HG02571 (cell line): ENCODE measurements around the gene TES.
"Not testable (repeated sequence)": the region's sequence is repeated elsewhere in the genome, so short reads cannot be mapped to it uniquely, and the experiment has no call there.

ENCODE experiments used
- ATAC-seq: cut with Tn5 transposase; IDR thresholded peaks from one replicate; pipeline ENCODE4 v1.9.1; 2021; ENCODE audit warnings: mild to moderate bottlenecking, moderate library complexity; ENCODE audit not compliant: unreplicated experiment

The TES gene

DNA sequence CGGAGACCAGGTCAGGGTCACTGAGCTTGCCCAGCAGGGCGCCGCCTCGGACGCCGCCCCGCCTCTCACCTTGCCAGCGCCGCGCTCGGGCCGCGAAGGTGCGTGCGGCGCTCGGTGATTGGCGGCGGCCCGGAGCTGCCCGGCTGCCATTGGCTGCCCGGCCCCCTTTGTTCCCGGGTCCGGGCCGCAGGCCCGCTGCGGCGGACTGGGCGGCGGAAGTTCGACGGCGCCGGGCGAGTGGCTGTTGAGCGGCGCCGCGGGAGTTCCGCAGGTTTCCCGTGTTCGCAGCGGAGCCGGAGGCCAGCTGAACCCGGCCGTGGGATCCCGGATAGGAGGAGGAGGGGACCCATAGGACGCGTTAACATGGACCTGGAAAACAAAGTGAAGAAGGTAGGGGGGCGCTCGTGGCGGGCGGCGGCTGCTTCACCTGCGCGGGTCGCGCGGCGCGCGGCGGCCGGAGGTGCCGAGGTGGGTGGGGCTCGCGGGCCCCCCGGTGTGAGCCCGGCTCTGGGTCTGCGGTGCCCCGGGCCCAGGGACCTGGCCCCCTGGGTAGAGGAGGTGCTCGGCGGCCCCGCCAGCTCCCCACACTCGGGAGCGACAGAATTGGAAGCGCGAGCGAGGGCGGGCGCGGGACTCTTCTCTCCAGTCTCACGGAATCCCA is at the start of gene TES:
TES (plus strand) TSS at position 195 of the 661 bp plus-strand sequence; CDS start at position 364, 169 bp downstream.
- peak; percentile 89 for ATAC-seq

DNA sequence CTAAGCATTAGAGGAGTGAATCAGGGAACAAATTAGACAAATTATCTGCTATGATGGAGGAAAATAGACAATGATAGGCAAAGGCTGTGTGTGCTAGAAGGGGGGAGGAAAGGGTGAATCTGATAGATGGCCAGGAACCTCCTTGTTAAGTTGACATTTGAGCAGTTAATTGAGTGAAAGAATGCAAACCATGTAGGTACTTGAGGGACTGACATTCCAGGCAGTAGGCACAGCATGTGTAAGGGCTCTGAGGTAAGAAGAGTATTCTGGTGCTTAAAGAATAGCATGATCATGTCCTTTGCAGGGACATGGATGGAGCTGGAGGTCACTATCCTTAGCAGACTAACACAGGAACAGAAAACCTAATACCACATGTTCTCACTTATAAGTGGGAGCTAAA is 48.6 kb upstream of the TES start:
- no peak for ATAC-seq

DNA sequence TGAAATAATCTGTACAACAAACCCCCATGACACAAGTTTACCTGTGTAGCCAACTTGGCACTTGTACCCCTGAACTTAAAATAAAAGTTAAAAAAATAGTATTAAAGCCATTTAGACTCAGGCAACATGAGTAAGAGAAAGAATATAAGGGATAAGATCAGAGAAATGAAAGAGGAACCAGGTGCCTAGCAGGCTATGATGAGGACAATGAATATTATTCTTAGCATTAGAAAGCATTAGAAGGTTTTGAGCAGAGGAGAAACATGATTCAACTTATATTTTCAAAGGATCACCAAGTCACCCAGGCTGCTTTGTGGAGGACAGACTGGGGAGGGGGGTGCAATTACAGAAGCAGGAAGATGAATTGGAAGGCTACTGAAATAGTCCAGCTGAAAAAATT is 48.1 kb upstream of the TES start:
- ATAC-seq, result no peak

DNA sequence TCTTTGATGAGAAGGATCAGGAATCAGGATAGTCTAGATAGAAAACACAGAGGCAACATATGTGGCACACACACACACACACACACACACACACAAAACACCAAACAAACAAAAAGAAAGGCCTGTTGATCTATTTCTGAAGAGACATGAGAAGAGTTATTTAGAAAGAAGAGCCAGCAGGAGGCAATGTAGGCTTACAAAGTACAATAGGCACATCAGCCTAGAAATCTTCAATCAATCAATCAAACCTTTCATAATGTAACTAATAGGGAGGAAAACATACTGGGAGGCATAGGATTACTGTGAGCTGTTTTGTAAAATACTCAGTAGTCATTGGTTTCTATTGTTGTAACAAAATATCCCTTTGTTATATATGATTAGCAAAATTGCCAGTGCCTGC is 47.3 kb upstream of the TES start:
- no peak for ATAC-seq

DNA sequence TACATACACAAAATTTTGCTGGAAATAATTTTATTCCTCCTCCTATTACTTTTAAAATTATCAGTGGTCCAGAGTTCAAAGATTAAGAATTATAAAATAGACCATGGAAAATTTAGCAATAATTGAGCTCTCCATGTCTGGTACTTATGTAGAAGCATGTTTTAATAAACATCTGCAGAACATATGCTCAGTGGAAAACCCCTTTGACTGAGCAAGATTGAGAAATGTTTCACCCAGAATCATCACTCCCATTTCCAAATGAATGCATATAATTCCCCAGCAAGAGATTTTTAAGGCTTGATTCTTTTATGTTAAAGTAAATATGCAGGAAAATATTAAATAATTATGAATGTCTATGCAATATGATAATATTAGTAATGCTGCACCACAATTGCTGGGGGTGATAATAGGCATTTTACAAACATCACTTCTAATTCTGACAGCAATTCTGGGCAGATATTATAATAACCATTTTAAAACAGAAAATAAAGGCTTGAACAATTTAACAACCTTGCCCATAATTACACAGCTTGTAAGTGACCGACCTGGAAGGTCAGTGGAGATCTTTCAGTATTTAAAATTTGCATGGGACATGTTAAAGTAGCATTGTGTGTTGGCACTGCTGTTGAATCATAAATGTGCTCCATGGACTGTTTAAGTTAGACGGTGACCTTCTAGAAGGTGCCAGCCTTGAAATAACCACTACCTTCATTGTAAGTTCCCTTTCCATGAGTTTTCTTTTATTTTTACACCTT is 45.6 kb upstream of the TES start:
- ATAC-seq, result no peak

DNA sequence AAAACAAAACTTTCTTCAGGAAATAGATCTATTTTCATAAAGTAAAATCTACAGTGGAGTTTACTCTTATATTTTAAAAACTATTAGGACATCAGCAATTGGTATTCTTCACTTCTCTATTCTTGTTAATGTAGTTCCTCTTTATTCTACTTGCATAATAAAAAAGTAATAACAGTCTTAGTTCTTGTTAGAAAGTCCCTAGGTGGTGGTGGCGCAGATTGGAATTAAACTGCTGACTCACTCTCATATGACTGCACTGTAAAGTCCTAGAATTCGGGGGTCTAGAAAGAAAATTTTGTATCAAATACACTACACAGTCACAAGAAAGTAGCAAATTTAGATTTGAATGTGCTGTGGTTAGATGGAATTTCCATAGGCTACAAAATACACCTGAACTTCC is 44.6 kb upstream of the TES start:
- ATAC-seq, result peak; percentile 42

DNA sequence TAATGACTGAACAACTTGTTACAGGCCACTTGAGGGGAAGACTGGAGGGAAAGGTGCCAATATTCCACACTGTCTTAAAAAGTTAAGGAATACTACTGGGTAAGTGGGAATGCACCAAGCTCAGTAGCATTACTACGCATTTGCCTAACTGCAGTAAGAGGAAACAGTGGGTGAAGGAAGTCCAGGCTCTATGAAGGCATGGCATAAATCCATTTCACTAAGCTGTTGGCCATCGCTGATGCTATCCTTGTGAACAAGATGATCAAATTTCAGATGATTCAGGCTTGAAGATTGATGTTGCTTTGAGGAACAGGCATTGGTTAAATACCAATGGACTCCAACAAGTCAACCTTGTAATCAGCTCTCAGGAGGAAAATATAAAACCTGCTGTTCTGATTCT is 44.2 kb upstream of the TES start:
- no peak for ATAC-seq

GRCh38 chr7:116167177-116167576 is 43.2 kb upstream of the TES start:
- ATAC-seq, result no peak

DNA sequence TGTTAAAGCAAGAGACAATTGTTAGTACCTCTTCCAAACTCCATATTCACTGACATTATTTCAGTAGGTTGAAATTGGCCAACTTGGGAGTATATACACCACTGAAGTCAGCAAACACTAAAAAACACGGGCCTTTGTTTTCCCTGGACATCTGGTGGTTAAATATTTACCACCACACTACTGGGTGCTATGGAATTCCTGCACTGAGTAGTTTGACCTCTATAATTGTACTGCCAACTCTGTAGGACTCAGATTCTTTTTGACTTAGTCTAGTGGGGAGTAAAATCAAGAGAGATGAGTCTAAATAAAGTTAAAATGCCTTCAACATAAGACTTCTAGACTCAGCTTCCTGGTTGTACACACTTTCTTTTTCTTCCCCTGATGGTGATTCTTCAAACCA is 41.3 kb upstream of the TES start:
- ATAC-seq, result no peak

- ATAC-seq, result no peak
Measured at GRCh38 chr7:116170180-116170579, 40.2 kb upstream of the TES start.

GRCh38 chr7:116171094-116171493 is 39.2 kb upstream of the TES start:
- ATAC-seq, result no peak

GRCh38 chr7:116172353-116172752 is 38.0 kb upstream of the TES start:
- no peak for ATAC-seq

GRCh38 chr7:116173051-116174028 is 37.0 kb upstream of the TES start:
- no peak for ATAC-seq

- ATAC-seq, result not testable (repeated sequence)
Measured at GRCh38 chr7:116175095-116175494, 35.2 kb upstream of the TES start.

DNA sequence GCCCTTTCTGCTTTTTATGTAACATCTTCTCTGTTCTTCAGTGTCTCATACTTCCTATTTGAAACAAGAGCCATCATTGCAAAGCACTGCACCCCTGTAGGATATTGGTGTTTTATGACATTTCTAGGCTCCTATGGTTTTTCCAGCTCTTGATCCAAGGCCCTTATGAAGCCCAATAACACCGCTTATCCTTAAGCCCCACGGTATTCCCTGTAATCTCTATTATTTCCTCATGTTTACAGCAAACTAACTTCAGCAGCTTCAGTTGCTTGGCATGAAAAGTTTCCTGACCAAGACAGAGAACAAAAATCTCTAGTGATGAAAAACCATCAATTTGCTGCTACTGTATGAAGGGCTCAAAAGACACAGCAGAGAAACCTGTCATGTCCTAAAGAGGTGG is 34.1 kb upstream of the TES start:
- no peak for ATAC-seq

- ATAC-seq, result no peak
Measured at GRCh38 chr7:116177009-116177408, 33.3 kb upstream of the TES start.

GRCh38 chr7:116180302-116180701 is 30.0 kb upstream of the TES start:
- peak; percentile 85 for ATAC-seq

DNA sequence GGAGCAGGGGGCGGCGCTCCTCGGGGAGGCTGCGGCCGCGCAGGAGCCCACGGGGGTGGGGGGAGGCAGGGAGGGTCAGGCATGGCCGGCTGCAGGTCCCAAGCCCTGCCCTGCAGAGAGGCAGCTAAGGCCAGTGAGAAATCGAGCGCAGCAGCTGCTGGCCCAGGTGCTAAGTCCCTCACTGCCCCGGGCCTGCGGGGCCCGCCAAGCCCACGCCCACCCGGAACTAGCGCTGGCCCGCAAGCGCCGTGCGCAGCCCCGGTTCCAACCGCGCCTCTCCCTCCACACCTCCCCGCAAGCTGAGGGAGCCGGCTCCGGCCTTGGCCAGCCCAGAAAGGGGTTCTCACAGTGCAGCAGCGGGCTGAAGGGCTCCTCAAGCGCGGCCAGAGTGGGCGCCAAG is 28.3 kb upstream of the TES start:
- no peak for ATAC-seq

- ATAC-seq, result no peak
Measured at GRCh38 chr7:116185450-116185849, 24.9 kb upstream of the TES start.

- ATAC-seq, result no peak
Measured at GRCh38 chr7:116185956-116186355, 24.4 kb upstream of the TES start.

DNA sequence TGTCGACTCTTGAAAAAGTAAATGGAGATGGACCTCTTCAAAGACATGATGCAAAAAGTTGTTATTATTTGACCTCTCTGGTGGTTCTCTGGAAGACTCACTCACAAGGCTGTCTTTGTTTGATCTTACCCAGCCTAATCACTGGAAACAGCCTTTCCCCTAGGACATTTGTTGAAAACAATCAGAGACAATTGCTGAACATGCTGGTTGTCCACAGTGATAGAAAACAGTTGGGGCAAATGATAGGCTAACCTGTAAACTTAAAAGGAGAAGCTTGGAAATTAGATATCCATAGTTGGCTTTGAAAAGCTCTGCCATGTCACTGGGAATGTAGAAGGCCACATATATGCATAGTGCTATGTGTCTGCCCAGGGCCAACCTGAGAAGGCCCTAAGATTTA is 22.9 kb upstream of the TES start:
- ATAC-seq, result no peak
